CMK (cell line): Measurements from ENCODE around the gene ZNF804A.

Experiments used
- DNase-seq: peaks from one replicate; pipeline ENCODE4 v3.0.0-alpha.2; 2010; ENCODE audit warnings: low read depth

ZNF804A gene

DNA sequence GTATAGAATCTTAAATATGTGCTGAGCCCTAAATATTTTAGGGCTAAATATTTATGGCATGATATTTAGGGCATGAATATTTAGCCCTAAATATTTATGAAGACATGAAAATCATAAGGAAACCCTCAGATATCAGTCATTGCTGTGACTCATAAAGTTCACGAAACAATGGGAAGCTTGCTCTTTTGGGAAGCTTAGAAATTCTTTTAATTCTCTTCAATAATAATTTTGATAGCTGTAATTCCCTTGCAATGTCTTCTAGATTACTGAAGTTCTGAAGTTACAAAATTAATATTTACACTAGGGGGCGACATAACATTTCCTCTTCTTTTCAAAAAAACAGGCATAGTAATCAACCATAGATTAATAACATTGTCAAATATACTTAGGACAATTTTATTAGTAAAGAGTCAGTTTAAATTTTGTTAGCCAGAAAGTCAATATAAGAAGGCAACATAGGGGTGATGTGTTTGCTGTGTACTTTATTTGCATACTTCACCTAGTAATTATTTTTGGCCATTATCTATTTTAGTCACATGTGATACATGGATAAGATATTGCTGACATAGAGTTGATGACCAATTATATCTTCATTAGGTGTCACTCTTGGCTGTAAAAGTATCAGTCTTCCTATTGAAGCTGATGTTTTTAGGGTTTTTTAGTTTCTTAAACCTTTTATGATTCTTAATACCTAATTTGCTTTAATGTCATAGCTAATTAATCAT, 13.2 kb downstream of the ZNF804A start:
- DNase-seq: no peak

GRCh38 chr2:184620367-184620766, 22.0 kb downstream of the ZNF804A start:
- no peak for DNase-seq

DNA sequence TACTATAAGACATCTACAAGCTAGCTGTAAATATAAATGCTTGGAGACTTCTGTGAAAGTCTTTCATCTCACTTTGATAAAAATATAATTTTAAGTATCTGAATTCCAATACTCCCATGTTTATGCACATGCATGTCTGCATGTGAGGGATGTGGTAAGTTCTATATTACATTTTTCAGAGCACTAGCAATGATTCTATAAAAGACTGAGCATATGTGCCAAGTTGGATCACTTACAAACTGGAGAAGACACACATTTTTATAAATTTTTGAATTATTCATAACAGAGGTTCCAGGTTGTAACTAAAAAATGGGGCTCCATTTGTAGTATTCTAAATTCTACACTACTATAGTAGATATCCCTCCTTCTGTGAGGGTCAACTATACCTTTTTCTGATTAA, 26.0 kb downstream of the ZNF804A start:
- no peak for DNase-seq

DNA sequence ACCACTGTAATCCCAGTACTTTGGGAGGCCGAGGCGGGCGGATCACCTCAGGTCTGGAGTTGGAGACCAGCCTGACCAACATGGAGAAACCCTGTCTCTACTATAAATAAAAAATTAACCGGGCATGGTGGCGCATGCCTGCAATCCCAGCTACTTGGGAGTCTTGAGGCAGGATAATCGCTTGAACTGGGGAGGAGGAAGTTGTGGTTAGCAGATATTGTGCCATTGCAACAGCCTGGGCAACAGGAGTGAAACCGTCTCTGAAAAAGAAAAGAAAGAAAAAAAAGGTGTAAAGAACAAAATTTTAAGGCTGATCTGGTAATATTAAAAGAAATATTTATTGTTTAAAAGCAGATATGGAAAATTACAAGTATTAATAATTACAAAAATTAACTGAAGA, 29.7 kb downstream of the ZNF804A start:
- DNase-seq: no peak

GRCh38 chr2:184633726-184634125, 35.4 kb downstream of the ZNF804A start:
- peak; percentile 26 for DNase-seq

DNA sequence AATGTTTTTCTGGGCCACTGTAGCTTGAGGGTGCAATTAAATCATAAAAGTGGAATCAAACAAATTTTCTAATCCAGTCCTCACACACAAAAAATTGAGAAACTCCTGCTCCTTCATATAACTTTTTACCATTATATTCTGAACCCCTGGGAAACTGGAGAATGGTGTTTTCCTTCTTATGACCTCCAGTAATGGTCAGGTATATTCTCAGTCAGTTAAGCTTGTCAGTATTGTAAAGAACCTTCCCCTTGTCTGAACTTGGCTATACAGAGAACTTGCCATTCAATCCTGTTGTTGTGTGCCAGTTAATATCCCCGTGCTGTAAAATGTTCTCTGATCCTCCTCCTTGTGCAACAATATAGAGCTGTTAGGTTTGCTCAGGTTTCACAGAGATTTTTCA, 39.5 kb downstream of the ZNF804A start:
- DNase-seq: no peak

- DNase-seq: no peak
These were observed 46.4 kb downstream of the ZNF804A start for GRCh38 chr2:184644685-184645084.

DNA sequence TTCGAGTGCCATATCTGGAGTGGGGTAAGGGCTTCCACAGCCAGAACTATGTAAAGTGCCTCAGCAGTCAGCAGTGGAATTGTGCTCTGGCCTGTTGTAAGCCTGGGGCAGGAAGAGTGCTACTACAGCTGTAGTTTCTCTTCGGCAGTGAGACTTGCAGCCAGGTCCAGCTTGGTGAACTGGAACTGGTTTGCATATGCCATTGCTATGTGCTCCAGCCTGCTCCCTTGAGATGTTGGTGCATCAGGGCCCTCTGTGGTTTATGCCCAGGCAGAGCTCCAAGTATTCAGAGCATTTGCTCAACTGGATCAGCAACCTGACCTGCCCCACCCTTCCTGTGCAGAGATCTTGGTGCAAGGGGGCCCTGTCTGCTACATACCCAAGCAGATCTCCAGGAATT, 47.8 kb downstream of the ZNF804A start:
- DNase-seq: no peak

- DNase-seq: no peak
These were observed 48.3 kb downstream of the ZNF804A start for GRCh38 chr2:184646593-184646992.

GRCh38 chr2:184654945-184655344, 56.6 kb downstream of the ZNF804A start:
- DNase-seq: no peak

GRCh38 chr2:184677171-184677570, 78.8 kb downstream of the ZNF804A start:
- no peak for DNase-seq

DNA sequence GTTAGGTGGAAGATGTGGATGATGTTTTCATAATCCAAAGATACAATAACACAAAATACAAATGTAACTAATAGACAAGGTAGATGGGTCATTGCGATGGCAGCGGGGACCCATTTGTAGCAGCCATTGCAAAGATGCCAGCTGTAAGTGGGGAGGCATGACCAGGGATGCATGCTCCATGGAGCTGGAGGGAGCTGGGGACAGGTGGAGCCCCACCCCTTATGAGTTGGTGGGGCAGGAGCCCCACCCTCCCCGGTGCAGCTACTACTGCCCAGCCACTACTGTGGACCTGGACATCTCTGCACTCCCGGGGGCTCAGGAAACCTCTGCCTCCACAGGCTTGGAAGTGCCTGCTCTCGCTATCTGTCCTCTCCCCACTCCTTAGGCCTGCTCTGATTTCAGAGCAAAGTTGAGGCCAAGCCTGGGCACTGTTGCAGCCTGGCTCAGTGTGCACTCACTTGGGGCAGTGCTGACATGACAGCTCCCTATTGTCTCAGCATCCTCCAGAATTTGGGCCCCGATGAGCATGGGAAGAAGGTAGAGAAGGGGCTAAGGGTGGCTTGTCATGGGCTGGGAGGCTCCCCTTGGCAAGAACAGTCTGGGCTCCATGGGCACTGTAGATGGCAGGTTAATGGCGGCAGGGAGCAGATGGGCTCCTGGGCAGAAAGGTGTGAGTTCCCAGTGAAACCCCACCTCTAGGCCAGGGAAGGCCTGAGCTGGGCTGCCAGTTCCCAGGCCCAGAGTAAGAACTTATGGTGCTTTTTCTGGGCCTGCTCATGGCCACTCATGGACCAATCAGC, 81.1 kb downstream of the ZNF804A start:
- no peak for DNase-seq

- DNase-seq: no peak
These were observed 82.5 kb downstream of the ZNF804A start for GRCh38 chr2:184680825-184681224.

DNA sequence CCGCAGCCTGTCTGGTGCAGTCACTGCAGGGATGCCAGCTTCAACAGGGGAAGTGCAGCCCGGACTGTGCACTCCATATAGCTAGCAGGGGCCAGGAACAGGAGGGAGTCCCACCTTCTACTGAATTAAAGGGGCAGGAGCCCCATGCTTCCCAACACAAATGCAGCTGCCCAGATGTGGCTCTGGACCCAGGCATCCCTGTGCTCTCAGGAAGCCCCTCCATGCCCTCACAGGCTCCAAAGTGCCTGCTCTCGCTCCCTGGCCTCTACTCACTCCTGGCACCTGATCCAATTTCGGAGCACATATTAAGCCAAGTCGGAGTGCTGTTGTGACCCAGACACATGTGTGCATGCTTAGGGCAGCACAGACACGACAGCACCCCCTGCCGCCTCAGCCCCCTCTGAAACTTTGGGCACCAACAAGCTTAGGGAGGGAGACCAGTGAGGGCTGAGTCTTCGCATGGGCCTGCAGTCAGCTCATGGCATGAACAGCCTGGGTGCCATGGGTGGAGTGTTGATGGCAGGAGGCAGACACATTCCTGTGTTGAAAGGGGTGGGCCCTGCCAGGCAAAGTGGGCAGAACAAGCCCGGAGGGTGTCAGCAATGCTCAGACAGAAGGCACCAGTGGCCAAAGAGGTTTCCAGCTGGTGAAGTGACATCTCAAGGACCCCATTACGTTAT, 83.5 kb downstream of the ZNF804A start:
- no peak for DNase-seq

GRCh38 chr2:184683911-184684310, 85.6 kb downstream of the ZNF804A start:
- DNase-seq: no peak

DNA sequence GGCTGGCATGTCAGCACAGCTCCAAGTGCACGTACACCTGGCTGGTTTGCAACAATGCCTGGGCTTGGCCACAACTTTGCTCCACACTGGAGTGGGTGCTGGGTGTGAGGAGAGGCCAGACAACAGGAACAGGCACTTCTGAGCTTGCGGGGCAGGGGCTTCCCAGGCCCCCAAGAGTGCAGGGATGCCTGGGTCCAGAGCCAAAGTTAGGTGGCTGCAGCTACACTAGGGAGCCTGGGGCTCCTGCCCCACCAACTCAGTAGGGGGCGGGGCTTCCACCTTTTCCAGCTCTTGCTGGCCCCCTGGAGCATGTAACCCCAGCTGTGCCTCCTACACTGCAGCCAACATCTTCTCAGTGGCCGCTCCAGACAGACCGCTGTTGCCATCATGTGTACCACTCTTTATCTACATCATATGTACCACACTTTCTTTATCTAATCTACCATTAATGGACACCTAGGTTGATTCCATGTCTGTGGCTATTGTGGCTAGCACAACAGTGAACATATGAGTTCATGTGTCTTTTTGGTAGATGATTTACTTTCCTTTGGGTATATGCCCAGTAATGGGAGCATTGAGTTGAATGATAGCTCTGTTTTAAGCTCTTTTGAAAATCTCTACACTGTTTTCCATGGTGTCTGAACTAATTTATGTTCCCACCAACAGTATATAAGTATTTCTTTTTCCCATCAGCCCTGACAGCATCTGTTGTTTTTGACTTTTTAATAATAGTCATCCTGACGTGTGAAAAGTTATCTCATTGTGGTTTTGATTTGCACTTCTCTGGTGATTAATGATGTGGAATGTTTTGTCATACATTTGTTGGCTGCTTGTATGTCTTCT, 87.9 kb downstream of the ZNF804A start:
- no peak for DNase-seq

DNA sequence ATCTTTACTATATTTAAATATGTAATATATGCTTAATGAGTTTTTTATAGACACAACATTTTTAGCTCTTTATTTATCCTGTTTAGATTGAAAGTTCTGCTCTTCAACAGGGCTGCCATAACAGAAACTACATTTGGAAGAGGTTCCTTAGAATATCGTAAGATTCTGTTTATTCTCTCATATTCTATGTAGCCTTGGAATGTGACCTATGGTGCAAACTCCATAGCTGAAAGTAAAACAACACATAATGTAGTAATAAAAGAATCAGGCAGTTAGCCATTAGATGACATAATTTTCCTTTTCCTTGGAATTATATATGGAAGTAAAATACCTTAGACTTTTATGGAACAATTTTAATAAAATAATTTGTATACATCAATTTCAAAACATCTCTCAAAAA, 91.3 kb downstream of the ZNF804A start:
- DNase-seq: no peak

GRCh38 chr2:184692141-184692734, 93.9 kb downstream of the ZNF804A start:
- no peak for DNase-seq

DNA sequence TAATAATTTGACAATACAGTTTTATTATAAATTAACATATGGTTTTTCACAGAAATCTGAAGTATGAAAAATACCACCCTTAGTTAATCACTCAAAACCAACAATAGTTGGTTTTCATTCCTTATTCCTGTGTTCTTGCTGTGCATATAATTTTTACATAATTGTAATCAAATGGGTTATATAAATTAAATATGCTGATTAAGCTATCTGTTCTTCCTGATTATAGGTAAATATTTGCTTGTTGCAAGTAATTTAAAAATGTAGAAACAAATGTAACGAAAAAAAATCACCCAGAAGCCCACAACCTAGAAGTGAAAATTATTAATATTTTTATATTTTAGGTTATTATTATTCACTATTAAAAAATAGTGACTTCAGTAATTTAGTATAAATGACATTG, 98.3 kb downstream of the ZNF804A start:
- DNase-seq: no peak

DNA sequence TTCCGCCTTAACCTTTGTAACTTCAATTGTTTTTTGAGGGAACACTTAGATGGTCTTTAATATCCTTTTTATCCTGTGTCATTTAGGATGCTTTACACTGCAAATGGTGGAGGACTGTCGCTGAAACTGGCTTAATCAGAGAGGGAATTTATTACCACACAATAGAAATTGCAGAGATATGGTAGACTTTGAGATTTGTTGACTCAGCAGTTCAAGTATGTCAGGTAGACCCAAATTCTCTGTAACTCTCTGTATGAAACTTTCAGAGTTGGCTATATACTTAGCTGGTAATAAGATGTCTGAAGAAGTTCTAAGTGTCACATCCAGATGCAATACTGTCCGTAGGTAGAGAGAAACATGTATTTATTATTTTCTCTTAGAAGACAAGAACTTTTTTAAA, 100.1 kb downstream of the ZNF804A start:
- no peak for DNase-seq

DNA sequence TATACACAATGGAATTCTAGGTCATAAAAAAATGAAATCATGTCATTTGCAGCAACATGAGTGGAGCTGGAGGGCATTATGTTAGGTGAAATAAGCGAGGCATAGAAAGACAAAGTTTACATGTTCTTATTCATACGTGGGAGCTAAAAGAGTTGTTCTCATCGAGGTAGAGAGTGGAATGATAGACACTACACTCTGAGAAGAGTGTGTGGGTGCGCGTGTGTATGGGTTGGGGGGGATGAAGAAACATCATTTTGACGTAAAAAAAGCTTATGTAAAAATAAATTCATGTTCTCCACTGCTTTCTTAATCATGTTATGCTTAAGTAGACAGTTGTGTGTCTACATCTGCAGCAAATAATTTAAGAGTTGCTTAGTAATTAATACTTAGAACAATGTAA, 123.6 kb downstream of the ZNF804A start:
- DNase-seq: no peak

DNA sequence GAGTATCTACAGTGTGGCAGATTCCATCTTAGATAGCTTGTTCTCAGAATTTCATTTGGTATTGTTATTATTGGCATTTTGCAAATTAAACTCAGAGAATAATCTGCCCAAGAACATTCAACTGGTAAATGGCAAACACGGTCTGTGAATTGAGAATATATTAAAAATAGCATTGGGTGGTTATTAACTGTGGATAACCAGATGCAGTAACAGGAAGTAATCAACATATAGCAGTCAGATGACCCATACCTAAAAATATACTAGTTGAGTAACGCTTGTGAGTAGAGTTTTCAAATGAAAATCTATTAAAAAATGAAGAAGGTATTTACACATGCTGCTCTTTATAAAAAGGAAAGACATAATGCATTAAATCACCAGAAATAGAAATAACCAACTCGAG, 129.5 kb downstream of the ZNF804A start:
- DNase-seq: no peak
